Stimulated activated CD8-positive, alpha-beta memory T cell treated with anti-CD3 and anti-CD28 coated beads, Interleukin-7, amount 100 ng/mL, for 4 hours (primary cell): ENCODE results near the gene OR2L8.

Experiments used
- DNase-seq, 2 donors: peaks; one replicate each; pipeline ENCODE4 v3.0.0-alpha.2; 2020; ENCODE audit warnings: low read depth in 2 of 2

Gene OR2L8

GRCh38 chr1:247948558-247948957 is at the start of gene OR2L8:
Gene OR2L8 (plus strand): TSS chr1:247948858. CDS start chr1:247948858, 0 bp downstream.
- no peak for DNase-seq

GRCh38 chr1:247904122-247904521 is 44.5 kb upstream of the OR2L8 start:
- no peak for DNase-seq

- no peak for DNase-seq
Measured at GRCh38 chr1:247905181-247905580, 43.5 kb upstream of the OR2L8 start.

GRCh38 chr1:247905910-247906503 is 42.7 kb upstream of the OR2L8 start:
- no peak for DNase-seq

GRCh38 chr1:247906504-247907047 is 42.1 kb upstream of the OR2L8 start:
- no peak for DNase-seq

- DNase-seq, result no peak
Measured at GRCh38 chr1:247908766-247909165, 39.9 kb upstream of the OR2L8 start.

- DNase-seq, result no peak
Measured at GRCh38 chr1:247913786-247914185, 34.9 kb upstream of the OR2L8 start.

GRCh38 chr1:247914941-247915662 is 33.6 kb upstream of the OR2L8 start:
- no peak for DNase-seq

- DNase-seq, result no peak
Measured at GRCh38 chr1:247919952-247920351, 28.7 kb upstream of the OR2L8 start, which contains the start of gene OR2T8. Gene OR2T8 (plus strand): TSS chr1:247920252. CDS start chr1:247921018, 766 bp downstream.

- DNase-seq, result no peak
Measured at GRCh38 chr1:247923941-247924340, 24.7 kb upstream of the OR2L8 start.

GRCh38 chr1:247924868-247925267 is 23.8 kb upstream of the OR2L8 start, which contains the start of gene OR2AJ1:
Gene OR2AJ1 (plus strand): TSS chr1:247924889. CDS start chr1:247933769, 8,880 bp downstream.
- DNase-seq, result no peak

- no peak for DNase-seq
Measured at GRCh38 chr1:247933989-247934388, 14.7 kb upstream of the OR2L8 start.

GRCh38 chr1:247935781-247936180 is 12.9 kb upstream of the OR2L8 start:
- DNase-seq, result no peak

GRCh38 chr1:247936415-247936814 is 12.2 kb upstream of the OR2L8 start:
- no peak for DNase-seq

GRCh38 chr1:247936965-247937734 is 11.5 kb upstream of the OR2L8 start:
- peak; percentile 71 to 73 for DNase-seq

- DNase-seq, result no peak
Measured at GRCh38 chr1:247942624-247943023, 6.0 kb upstream of the OR2L8 start.

- DNase-seq, result no peak
Measured at GRCh38 chr1:247953408-247953807, 4.8 kb downstream of the OR2L8 start.

GRCh38 chr1:247961791-247962190 is 13.1 kb downstream of the OR2L8 start:
- no peak for DNase-seq

- DNase-seq, result no peak
Measured at GRCh38 chr1:247962911-247963588, 14.4 kb downstream of the OR2L8 start.

- no peak for DNase-seq
Measured at GRCh38 chr1:247964933-247965332, 16.3 kb downstream of the OR2L8 start, which contains the start of gene OR2AK2. Gene OR2AK2 (plus strand): TSS chr1:247965233. CDS start chr1:247965377, 144 bp downstream.

GRCh38 chr1:247966532-247967204 is 18.0 kb downstream of the OR2L8 start:
- no peak for DNase-seq
